ENCODE measurements around the gene RABGGTA.

GRCh38 chr14:24279301-24280186 lies 8.1 kb upstream of the RABGGTA start:
- peak; percentile 53 for TF ChIP-seq CTCF (IDR thresholded peaks at IDR 0.05)
- no peak for TF ChIP-seq EZH2 (IDR thresholded peaks at IDR 0.05; ENCODE audit: borderline replicate concordance, insufficient read depth, low read depth, low read length, poor library complexity, severe bottlenecking)
